ENCODE measurements around the gene DEFB112.

DEFB112 gene

GRCh38 chr6:50007819-50008218 lies 41.9 kb downstream of the DEFB112 start:
- no peak for DNase-seq (ENCODE audit: low read depth)
- H3K4me3 ChIP-seq (ENCODE audit: low read depth, low read length): no peak overlapping the region
- TF ChIP-seq, protein P1, sequence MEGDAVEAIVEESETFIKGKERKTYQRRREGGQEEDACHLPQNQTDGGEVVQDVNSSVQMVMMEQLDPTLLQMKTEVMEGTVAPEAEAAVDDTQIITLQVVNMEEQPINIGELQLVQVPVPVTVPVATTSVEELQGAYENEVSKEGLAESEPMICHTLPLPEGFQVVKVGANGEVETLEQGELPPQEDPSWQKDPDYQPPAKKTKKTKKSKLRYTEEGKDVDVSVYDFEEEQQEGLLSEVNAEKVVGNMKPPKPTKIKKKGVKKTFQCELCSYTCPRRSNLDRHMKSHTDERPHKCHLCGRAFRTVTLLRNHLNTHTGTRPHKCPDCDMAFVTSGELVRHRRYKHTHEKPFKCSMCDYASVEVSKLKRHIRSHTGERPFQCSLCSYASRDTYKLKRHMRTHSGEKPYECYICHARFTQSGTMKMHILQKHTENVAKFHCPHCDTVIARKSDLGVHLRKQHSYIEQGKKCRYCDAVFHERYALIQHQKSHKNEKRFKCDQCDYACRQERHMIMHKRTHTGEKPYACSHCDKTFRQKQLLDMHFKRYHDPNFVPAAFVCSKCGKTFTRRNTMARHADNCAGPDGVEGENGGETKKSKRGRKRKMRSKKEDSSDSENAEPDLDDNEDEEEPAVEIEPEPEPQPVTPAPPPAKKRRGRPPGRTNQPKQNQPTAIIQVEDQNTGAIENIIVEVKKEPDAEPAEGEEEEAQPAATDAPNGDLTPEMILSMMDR (IDR thresholded peaks at IDR 0.05; ENCODE audit: control insufficient read depth, extremely low read depth, insufficient read depth): no peak

DNA sequence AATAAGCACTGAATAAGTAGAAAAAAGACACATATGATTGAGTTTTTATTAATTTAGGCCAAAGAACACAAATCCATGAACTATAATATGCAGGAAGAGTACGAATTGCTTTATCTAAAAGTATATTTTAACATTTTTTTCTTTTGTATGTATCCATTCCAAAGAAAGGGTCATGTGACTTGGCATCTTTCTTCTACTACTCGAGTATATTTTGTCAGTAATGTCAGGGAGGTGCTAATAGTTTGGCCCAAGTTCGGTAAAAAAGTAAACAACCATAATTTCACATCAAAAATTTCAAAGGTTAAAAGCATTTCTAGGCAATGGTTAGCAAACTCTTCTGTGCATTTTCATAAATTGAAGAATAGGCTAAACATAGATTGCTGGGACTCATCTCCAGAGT lies 46.6 kb downstream of the DEFB112 start:
- H3K4me3 ChIP-seq (ENCODE audit: low read depth, low read length): no peak overlapping the region
- no peak for DNase-seq (ENCODE audit: low read depth)
- TF ChIP-seq, protein P1 (IDR thresholded peaks at IDR 0.05; ENCODE audit: control insufficient read depth, extremely low read depth, insufficient read depth): no peak

DNA sequence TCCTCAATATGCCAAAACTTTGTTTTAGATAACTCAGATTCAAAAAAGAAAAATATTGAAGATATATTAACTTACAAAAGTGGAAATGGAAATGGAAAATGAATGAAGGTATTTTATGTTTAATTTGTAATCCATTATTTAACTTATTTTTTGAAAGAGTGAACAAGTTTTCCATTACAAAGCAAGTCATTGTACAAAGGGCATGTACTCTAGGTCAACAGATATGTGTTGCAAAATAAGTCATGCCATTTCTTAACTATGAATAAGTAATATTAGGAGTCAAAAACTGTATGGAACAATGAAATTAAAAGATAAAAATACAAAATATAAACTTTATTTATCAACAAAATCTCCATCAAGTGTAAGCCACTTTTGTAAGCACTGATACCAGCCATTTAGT lies 54.5 kb downstream of the DEFB112 start:
- TF ChIP-seq, protein P1 (IDR thresholded peaks at IDR 0.05; ENCODE audit: control insufficient read depth, extremely low read depth, insufficient read depth): no peak
- no peak overlapping the region for H3K4me3 ChIP-seq (ENCODE audit: low read depth, low read length)
- no peak for DNase-seq (ENCODE audit: low read depth)

All from LNCaP clone FGC (cell line).